Thymus (tissue), 11 donors: ENCODE measurements around the gene TGFB2. TPM values are rescaled to one million over a fixed set of nuclear protein-coding genes. Genes with fewer than 3 reads are reported as not detected.

ENCODE experiments used
- DNase-seq, 9 donors: peaks; one replicate each; pipeline ENCODE4 v3.0.0-alpha.2; 2013; ENCODE audit warnings: low spot score in 9 of 9, low read depth in 6 of 9, missing footprints in 1 of 9
- H3K27ac ChIP-seq, 2 donors: one replicate each; pipeline ENCODE4 v1.5.1; 2013; ENCODE audit warnings: control low read depth in 1 of 2, low read depth in 1 of 2, low read length in 1 of 2, mild to moderate bottlenecking in 1 of 2, moderate library complexity in 1 of 2
- H3K27me3 ChIP-seq, 2 donors: one replicate each; pipeline ENCODE4 v1.5.1; 2013; ENCODE audit warnings: low read length in 1 of 2; ENCODE audit not compliant: control insufficient read depth in 2 of 2, insufficient read depth in 1 of 2
- H3K36me3 ChIP-seq, 2 donors: one replicate each; pipeline ENCODE4 v1.5.1; 2013; ENCODE audit warnings: low read length in 1 of 2, mild to moderate bottlenecking in 1 of 2, moderate library complexity in 1 of 2; ENCODE audit not compliant: control insufficient read depth in 2 of 2, insufficient read depth in 2 of 2
- H3K4me1 ChIP-seq, 2 donors: one replicate each; pipeline ENCODE4 v1.5.1; 2013; ENCODE audit warnings: low read length in 2 of 2; ENCODE audit not compliant: control insufficient read depth in 2 of 2, insufficient read depth in 2 of 2
- H3K4me3 ChIP-seq, 2 donors: one replicate each; pipeline ENCODE4 v1.5.1; 2013; ENCODE audit warnings: low read length in 2 of 2, control low read depth in 1 of 2, mild to moderate bottlenecking in 1 of 2
- H3K9me3 ChIP-seq, 2 donors: one replicate each; pipeline ENCODE4 v1.5.1; 2013; ENCODE audit warnings: low read length in 1 of 2, mild to moderate bottlenecking in 1 of 2; ENCODE audit not compliant: control insufficient read depth in 2 of 2, insufficient read depth in 1 of 2
- WGBS: extraction: QIAGEN DNeasy Blood & Tissue Kit; methylation state at CpG from one replicate; pipeline ENCODE4 v1.1.7; 2013; 5-methylcytosine and 5-hydroxymethylcytosine counted together
- polyA plus RNA-seq: library from polyadenylated mRNA; stranded (reverse); fragments of 200-250 nt; gene quantifications from one replicate; pipeline ENCODE4 v1.2.3, GENCODE V29; 2013
- total RNA-seq: library from RNA; stranded (reverse); fragments of 120-200 nt; gene quantifications from one replicate; pipeline ENCODE4 v1.2.4, GENCODE V29; 2013
- donor health status: healthy.

Gene TGFB2
- total and polyA plus RNA-seq, 2 donors, result 0.94 to 1.6 TPM

- Histone ChIP-seq H3K36me3 (no peaks in the 10 kb centered on the region), H3K4me3 (no peak overlapping the region), H3K9me3 (no peaks in the 10 kb centered on the region), H3K4me1 (no peaks in the 10 kb centered on the region), H3K27ac (no peak overlapping the region), H3K27me3 (no peaks in the 10 kb centered on the region)
- DNase-seq, result no peak
- 64% methylated on average over 2 of the region's 2 CpGs for WGBS
Measured at GRCh38 chr1:218485241-218485928, 140.2 kb downstream of the TGFB2 start.

- Histone ChIP-seq H3K27me3 (no peaks in the 10 kb centered on the region), H3K36me3 (no peaks in the 10 kb centered on the region)
- 94% methylated on average over 3 of the region's 3 CpGs for WGBS
Measured at GRCh38 chr1:218488531-218488930, 143.4 kb downstream of the TGFB2 start.

GRCh38 chr1:218488986-218489385 is 143.8 kb downstream of the TGFB2 start:
- Histone ChIP-seq H3K4me1 (no peaks in the 10 kb centered on the region), H3K27ac (no peak overlapping the region), H3K27me3 (no peaks in the 10 kb centered on the region), H3K36me3 (no peaks in the 10 kb centered on the region), H3K4me3 (no peak overlapping the region), H3K9me3 (no peaks in the 10 kb centered on the region)
- no peak for DNase-seq
- 93% methylated on average over 3 of the region's 3 CpGs for WGBS

More at GRCh38 chr1:218488531-218488930, 143.4 kb downstream of the TGFB2 start:
- Histone ChIP-seq H3K27ac (no peak overlapping the region), H3K9me3 (no peaks in the 10 kb centered on the region), H3K4me3 (no peak overlapping the region), H3K4me1 (no peaks in the 10 kb centered on the region)
- no peak for DNase-seq

GRCh38 chr1:218490406-218490922 is 145.3 kb downstream of the TGFB2 start:
- no peaks in the 10 kb centered on the region for H3K36me3 ChIP-seq
- H3K4me1 ChIP-seq, result no peaks in the 10 kb centered on the region
- no peaks in the 10 kb centered on the region for H3K9me3 ChIP-seq
- no peaks in the 10 kb centered on the region for H3K27me3 ChIP-seq
- WGBS, result 96% methylated on average over 1 of the region's 1 CpG
- H3K4me3 ChIP-seq, result no peak overlapping the region
- no peak overlapping the region for H3K27ac ChIP-seq
- no peak for DNase-seq

GRCh38 chr1:218492874-218493273 is 147.7 kb downstream of the TGFB2 start:
- no peak overlapping the region for H3K27ac ChIP-seq
- no peaks in the 10 kb centered on the region for H3K36me3 ChIP-seq
- 84% methylated on average over 2 of the region's 2 CpGs for WGBS
- no peaks in the 10 kb centered on the region for H3K27me3 ChIP-seq
- DNase-seq, result no peak
- H3K4me3 ChIP-seq, result no peak overlapping the region
- H3K4me1 ChIP-seq, result no peaks in the 10 kb centered on the region
- H3K9me3 ChIP-seq, result no peaks in the 10 kb centered on the region

- Histone ChIP-seq H3K36me3 (no peaks in the 10 kb centered on the region), H3K4me3 (no peak overlapping the region), H3K4me1 (no peaks in the 10 kb centered on the region), H3K27ac (no peak overlapping the region), H3K27me3 (no peaks in the 10 kb centered on the region), H3K9me3 (no peaks in the 10 kb centered on the region)
- no peak for DNase-seq
- 66% methylated on average over 2 of the region's 2 CpGs for WGBS
Measured at GRCh38 chr1:218493986-218494385, 148.8 kb downstream of the TGFB2 start.

Other genes with a start within 250 kb of the TGFB2 start
- 12.4 TPM for gene RRP15, start 60.0 kb upstream of the TGFB2 start, total RNA-seq
- 3.9 TPM for gene RRP15, start 60.0 kb upstream of the TGFB2 start, polyA plus RNA-seq